Large intestine (tissue), 1 donor: ENCODE results near the gene GASK1B. TPM values are rescaled to one million over a fixed set of nuclear protein-coding genes. Genes with fewer than 3 reads are reported as not detected.

Source experiments
- polyA plus RNA-seq: library from polyadenylated mRNA; unstranded; fragments of 120-200 nt; gene quantifications from one replicate; pipeline ENCODE4 v1.2.1, GENCODE V29; 2013

The GASK1B gene
- polyA plus RNA-seq, 1 donor = 39.6 TPM

Other genes with a start within 250 kb of the GASK1B start
- 93.1 TPM for gene TMEM144, start 37.5 kb upstream of the GASK1B start, polyA plus RNA-seq